Stomach (tissue), 9 donors: ENCODE data around the gene CTIF. TPM values are rescaled to one million over a fixed set of nuclear protein-coding genes. Genes with fewer than 3 reads are reported as not detected.

ENCODE experiments used
- DNase-seq, 2 donors: peaks; one replicate each; pipeline versions ENCODE4 v3.0.0 to v3.0.0-alpha.2; 2013 to 2019
- H3K27ac ChIP-seq, 5 donors: fragments of 200-600 bp in 4 of 5; sonication (generic) in 4 of 5; one replicate each; pipeline ENCODE4 v1.5.1; 2013 to 2019; ENCODE audit warnings: mild to moderate bottlenecking in 1 of 5, moderate library complexity in 1 of 5
- H3K27me3 ChIP-seq, 3 donors: fragments of 200-600 bp; sonication (generic); one replicate each; pipeline ENCODE4 v1.5.1; 2017 to 2019; ENCODE audit warnings: mixed run types in 1 of 3
- H3K36me3 ChIP-seq, 4 donors: fragments of 200-600 bp; sonication (generic); 1 replicate in 3 of 4; 2 replicates in 1 of 4; pipeline ENCODE4 v1.5.1; 2016 to 2019
- H3K4me1 ChIP-seq, 4 donors: fragments of 200-600 bp; sonication (generic); one replicate each; pipeline ENCODE4 v1.5.1; 2016 to 2019
- H3K4me3 ChIP-seq, 4 donors: fragments of 200-600 bp; sonication (generic) in 3 of 4; one replicate each; pipeline ENCODE4 v1.5.1; 2016 to 2019; ENCODE audit warnings: mild to moderate bottlenecking in 1 of 4
- H3K9me3 ChIP-seq, 4 donors: fragments of 200-600 bp; sonication (generic); one replicate each; pipeline ENCODE4 v1.5.1; 2016 to 2019
- EP300 ChIP-seq: sonication (generic); formaldehyde crosslinking; IDR thresholded peaks from one replicate; pipeline ENCODE4 v1.6.1; 2017; ENCODE audit warnings: antibody characterized with exemption
- POLR2A ChIP-seq, 4 donors: fragments of 450-650 bp; IDR thresholded peaks; one replicate each; pipeline ENCODE4 v1.6.1; 2016; ENCODE audit warnings: antibody characterized with exemption in 4 of 4, control low read depth in 2 of 4, mild to moderate bottlenecking in 1 of 4, moderate library complexity in 1 of 4
- POLR2AphosphoS5 ChIP-seq, 3 donors: sonication (generic); formaldehyde crosslinking; IDR thresholded peaks; one replicate each; pipeline ENCODE4 v1.6.1; 2016; ENCODE audit warnings: antibody characterized with exemption in 3 of 3
- WGBS, 5 donors: extraction: QIAGEN DNeasy Blood & Tissue Kit in 3 of 5; methylation state at CpG; one replicate each; pipeline versions ENCODE4 v1.1.5 to v1.1.7; 2013 to 2018; 5-methylcytosine and 5-hydroxymethylcytosine counted together
- intact Hi-C: fragments of 100-400 bp; cut with DNase I; formaldehyde crosslinking; loops from one replicate; pipeline ENCODE4 v1.15.1; 2023; ENCODE audit warnings: low total_unique reads
- polyA plus RNA-seq, 3 donors: library from polyadenylated mRNA; stranded (reverse); fragments of 200-250 nt; gene quantifications; one replicate each; pipeline ENCODE4 v1.2.3, GENCODE V29; 2013
- total RNA-seq, 5 donors: library from RNA; depleted of rRNA; stranded (reverse); fragments of >200 nt; gene quantifications; one replicate each; pipeline versions ENCODE4 v1.1.0 to v1.2.3, GENCODE V29; 2014 to 2016
- TF ChIP-seq, protein P1 (sequence below), 7 experiments: fragments of 450-650 bp in 4 of 7; fragments of 200-600 bp in 3 of 7; sonication (generic) in 3 of 7; IDR thresholded peaks; one replicate each; pipeline ENCODE4 v1.5.1; 2016 to 2019; ENCODE audit warnings: antibody characterized with exemption in 7 of 7, control low read depth in 2 of 7, mild to moderate bottlenecking in 1 of 7
- donor health status: healthy with polysubstance abuse.
- donor health status: Bipolar disorder and iron deficiency.
- donor health status: healthy.

The CTIF gene
- total and polyA plus RNA-seq, 8 donors = 16.3 to 105 (median 30.3) TPM

DNA sequence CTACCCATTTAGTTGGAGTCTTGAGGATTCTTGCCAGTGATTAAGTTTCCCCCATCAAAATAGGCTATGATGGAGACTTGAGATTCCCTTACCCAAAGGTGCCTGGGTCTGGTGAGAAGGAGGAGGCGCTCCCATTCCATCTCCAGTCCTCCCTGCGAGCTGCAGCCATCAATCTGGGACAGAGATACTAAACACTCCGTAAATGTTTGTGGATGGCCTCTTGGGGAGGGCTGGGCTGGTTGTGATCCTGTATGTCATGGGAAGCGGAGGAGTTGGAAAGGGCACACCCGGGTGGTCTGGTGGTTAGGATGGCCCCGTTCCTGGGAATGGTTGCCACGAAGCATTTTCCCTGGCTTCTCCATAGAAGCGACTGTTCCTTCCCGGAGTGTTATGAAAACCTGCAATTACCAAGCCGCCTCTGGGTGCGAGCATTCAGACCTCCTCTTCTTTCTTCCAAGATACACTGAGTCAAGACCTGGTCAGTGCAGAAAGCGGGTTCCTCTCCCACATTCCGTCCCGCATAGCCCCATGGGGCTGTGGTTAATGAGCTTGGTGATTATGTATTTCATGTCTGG is 196.9 kb downstream of the CTIF start:
- intact Hi-C loops = no loop called here
- Histone ChIP-seq H3K9me3 (no peaks in the 10 kb centered on the region), H3K4me3 (no peak overlapping the region), H3K4me1 (peaks cover 0 to 25% (median 13%) of the 10 kb centered on the region in 4 donors), H3K36me3 (peaks cover 0 to 6% (median 1%) of the 10 kb centered on the region in 4 donors), H3K27ac (no peak overlapping the region), H3K27me3 (no peaks in the 10 kb centered on the region)
- DNase-seq = no peak
- 87 to 94% (median 93%) methylated on average over 14 of the region's 14 CpGs for WGBS, 5 donors
- no peak for TF ChIP-seq POLR2AphosphoS5 (IDR thresholded peaks at IDR 0.05)
- TF ChIP-seq POLR2A (IDR thresholded peaks at IDR 0.05) = no peak
- TF ChIP-seq, protein P1, sequence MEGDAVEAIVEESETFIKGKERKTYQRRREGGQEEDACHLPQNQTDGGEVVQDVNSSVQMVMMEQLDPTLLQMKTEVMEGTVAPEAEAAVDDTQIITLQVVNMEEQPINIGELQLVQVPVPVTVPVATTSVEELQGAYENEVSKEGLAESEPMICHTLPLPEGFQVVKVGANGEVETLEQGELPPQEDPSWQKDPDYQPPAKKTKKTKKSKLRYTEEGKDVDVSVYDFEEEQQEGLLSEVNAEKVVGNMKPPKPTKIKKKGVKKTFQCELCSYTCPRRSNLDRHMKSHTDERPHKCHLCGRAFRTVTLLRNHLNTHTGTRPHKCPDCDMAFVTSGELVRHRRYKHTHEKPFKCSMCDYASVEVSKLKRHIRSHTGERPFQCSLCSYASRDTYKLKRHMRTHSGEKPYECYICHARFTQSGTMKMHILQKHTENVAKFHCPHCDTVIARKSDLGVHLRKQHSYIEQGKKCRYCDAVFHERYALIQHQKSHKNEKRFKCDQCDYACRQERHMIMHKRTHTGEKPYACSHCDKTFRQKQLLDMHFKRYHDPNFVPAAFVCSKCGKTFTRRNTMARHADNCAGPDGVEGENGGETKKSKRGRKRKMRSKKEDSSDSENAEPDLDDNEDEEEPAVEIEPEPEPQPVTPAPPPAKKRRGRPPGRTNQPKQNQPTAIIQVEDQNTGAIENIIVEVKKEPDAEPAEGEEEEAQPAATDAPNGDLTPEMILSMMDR (IDR thresholded peaks at IDR 0.05) = no peak
- TF ChIP-seq EP300 = no peak

DNA sequence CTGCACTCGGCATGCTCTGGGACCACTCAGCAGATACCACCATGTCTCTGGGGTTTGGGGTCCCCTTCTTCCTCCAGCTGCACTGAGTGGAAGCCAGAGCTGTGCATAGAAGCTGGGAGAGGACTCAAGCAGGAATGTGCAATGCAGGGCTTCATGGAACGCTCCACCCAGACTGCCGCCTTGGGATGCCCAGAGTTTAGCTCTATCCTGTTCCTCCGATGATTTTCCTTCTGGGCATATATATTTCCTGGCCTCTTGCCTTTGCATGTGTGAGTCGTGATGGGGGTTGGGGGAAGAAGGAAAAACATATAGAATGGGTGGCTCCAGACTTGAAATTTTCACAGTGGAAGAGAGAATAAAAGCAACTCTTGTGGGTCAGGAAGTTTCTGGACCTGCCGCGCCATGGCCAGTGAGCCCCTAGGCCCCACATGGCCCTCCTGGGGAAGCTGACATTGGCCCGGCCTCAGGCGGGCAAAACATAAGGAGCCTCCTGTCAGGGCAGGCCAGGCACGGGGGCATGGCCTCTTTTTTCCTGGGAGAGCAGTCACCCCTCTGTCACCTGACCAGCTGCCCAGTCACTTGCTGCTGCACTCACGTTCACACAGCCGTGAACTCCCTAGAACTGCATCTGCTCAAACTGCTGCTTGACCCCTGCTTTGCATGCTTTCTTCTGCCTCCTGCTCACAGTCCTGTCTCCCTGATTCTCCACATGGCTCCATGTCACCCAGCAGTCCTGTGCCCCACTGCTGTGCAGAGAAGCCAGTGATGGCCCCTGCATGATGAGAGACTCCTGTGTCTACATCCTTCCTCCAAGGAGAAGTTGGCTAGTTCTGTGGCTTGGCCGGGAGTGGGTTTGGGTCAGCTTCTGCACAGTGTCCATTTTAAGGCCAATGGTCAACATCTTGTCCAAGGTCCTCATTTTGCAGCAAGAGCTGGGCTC is 197.8 kb downstream of the CTIF start:
- TF ChIP-seq EP300 (no peak), POLR2A (IDR thresholded peaks at IDR 0.05) (no peak), POLR2AphosphoS5 (IDR thresholded peaks at IDR 0.05) (no peak)
- TF ChIP-seq, protein P1 (IDR thresholded peaks at IDR 0.05) = no peak

DNA sequence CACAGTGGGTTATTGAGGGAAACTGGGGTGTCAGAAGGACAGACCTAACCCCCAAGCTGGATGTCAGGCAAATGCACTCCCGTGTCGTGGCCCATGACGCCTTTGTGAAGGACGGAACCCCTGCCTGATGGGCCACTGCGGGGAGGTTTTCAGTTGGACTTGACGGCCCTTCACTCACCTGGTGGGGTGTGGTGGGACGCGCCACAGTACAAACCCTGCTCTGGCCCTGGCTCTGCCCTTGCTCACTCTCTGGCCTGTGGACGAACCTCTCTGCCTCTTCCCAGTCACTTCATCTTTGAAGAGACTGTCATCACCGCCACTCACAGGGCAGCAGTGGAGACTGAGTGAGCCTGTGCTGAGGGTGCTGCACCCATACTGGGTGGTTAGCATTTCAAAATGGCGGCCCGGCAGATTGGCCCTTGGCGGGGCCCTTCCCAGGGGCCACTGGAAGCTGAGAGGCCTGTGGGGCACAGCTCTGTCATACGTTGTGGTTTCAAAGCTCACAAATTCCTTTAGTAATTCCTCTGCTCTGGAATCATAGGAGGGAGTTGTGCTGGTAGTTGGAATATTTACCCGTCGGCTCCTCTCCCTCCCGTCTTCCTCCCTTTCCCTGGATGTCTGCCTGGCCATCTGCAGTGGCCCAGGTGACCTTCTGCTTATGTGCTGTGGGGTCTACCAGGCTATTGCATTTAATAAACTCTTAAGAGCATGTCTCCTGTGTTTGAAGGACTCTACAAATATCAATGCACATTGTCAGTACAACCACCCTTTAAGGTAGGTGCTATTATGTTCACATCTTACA is 200.6 kb downstream of the CTIF start:
- 90 to 93% (median 91%) methylated on average over 16 to 17 of the region's 17 CpGs for WGBS, 5 donors
- H3K27ac ChIP-seq = no peak overlapping the region
- TF ChIP-seq POLR2AphosphoS5 (IDR thresholded peaks at IDR 0.05) = no peak

More for the DNA sequence above, 197.8 kb downstream of the CTIF start:
- Histone ChIP-seq H3K27me3 (no peaks in the 10 kb centered on the region), H3K27ac (no peak overlapping the region), H3K4me1 (peaks cover 0 to 25% (median 13%) of the 10 kb centered on the region in 4 donors), H3K36me3 (peaks cover 0 to 6% (median 1%) of the 10 kb centered on the region in 4 donors), H3K4me3 (no peak overlapping the region), H3K9me3 (no peaks in the 10 kb centered on the region)
- intact Hi-C loops = no loop called here
- 87 to 92% (median 90%) methylated on average over 11 to 13 of the region's 13 CpGs for WGBS, 5 donors
- no peak for DNase-seq

DNA sequence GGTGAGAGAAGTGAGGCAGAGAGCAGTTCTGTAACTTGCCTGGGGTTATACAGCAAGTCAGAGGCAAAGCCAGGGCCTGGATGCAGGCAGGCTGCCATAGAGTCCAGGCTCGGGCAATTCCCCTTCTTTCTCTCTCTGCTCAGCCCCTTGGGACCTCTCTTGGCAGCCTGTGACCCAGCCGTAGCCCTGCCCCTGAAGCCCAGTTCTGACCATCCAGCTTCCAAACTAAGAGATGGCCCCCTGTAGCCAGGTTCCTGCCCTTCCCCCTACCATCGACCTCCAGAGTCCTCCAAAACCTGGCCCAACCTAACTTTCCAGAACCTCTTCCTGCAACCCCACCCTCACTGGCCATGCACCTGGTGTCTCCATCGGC is 201.2 kb downstream of the CTIF start:
- intact Hi-C loops = no loop called here
- Histone ChIP-seq H3K9me3 (no peaks in the 10 kb centered on the region), H3K4me3 (no peak overlapping the region), H3K27me3 (no peaks in the 10 kb centered on the region), H3K4me1 (peaks cover 0 to 27% (median 11%) of the 10 kb centered on the region in 4 donors), H3K36me3 (no peaks in the 10 kb centered on the region), H3K27ac (no peak overlapping the region)
- TF ChIP-seq POLR2AphosphoS5 (IDR thresholded peaks at IDR 0.05) (no peak), EP300 (no peak), POLR2A (IDR thresholded peaks at IDR 0.05) (no peak)
- TF ChIP-seq, protein P1 (IDR thresholded peaks at IDR 0.05) = no peak
- DNase-seq = no peak
- WGBS, 5 donors = 77 to 93% (median 81%) methylated on average over 4 of the region's 4 CpGs

More for the DNA sequence above, 200.6 kb downstream of the CTIF start:
- Histone ChIP-seq H3K4me3 (no peak overlapping the region), H3K9me3 (no peaks in the 10 kb centered on the region), H3K36me3 (no peaks in the 10 kb centered on the region), H3K27me3 (no peaks in the 10 kb centered on the region), H3K4me1 (peaks cover 0 to 29% (median 14%) of the 10 kb centered on the region in 4 donors)
- DNase-seq = no peak
- intact Hi-C loops = no loop called here
